Caco-2 (cell line): ENCODE measurements around the gene BMP6. TPM values are rescaled to one million over a fixed set of nuclear protein-coding genes. Genes with fewer than 3 reads are reported as not detected.

Source experiments
- BruUV-seq: library from RNA; stranded (reverse); fragments of 400-500 nt; replicated peaks from 2 replicates; lab custom pipeline; 2021; lab: Mats Ljungman, UMichigan
- CTCF ChIA-PET: fragments of 300-600 bp; sonication (Branson Sonifier 250); formaldehyde crosslinking; loops from one replicate; lab custom pipeline; 2022; ENCODE audit warnings: antibody characterized with exemption; lab: Charles Lee
- POLR2A ChIA-PET: fragments of 300-600 bp; sonication (Branson Sonifier 250); formaldehyde crosslinking; loops from one replicate; lab custom pipeline; 2022; ENCODE audit warnings: antibody characterized with exemption; lab: Charles Lee
- DNase-seq, 2 experiments: peaks; one replicate each; pipeline versions ENCODE4 v3.0.0 to v3.0.0-alpha.2; 2020 to 2022
- H3K27me3 ChIP-seq: replicated peaks from 2 replicates; pipeline ENCODE4 v1.6.0; 2011; ENCODE audit warnings: low read length; ENCODE audit not compliant: control insufficient read depth, insufficient read depth
- H3K36me3 ChIP-seq: 2 replicates; pipeline ENCODE4 v1.5.1; 2011; ENCODE audit warnings: low read length; ENCODE audit not compliant: control insufficient read depth, insufficient read depth
- H3K4me1 ChIP-seq: fragments of 250-450 bp; sonication (Bioruptor Pico); 2 replicates; pipeline ENCODE4 v1.5.1; 2020; ENCODE audit warnings: mild to moderate bottlenecking
- H3K4me3 ChIP-seq: 2 replicates; pipeline ENCODE4 v1.5.1; 2011; ENCODE audit warnings: low read depth, mild to moderate bottlenecking, control low read depth, low read length
- H3K9me3 ChIP-seq: fragments of 250-450 bp; sonication (Bioruptor Pico); 2 replicates; pipeline ENCODE4 v1.5.1; 2020; ENCODE audit warnings: mild to moderate bottlenecking, moderate library complexity
- H3K27ac Mint-ChIP-seq: one replicate; pipeline ENCODE4 v1.8.0; 2022; ENCODE audit warnings: mixed read lengths; ENCODE audit not compliant: unreplicated experiment
- H3K27me3 Mint-ChIP-seq: one replicate; pipeline ENCODE4 v1.8.0; 2022; ENCODE audit warnings: mixed read lengths; ENCODE audit not compliant: insufficient read depth, unreplicated experiment
- H3K36me3 Mint-ChIP-seq: one replicate; pipeline ENCODE4 v1.8.0; 2022; ENCODE audit warnings: mild to moderate bottlenecking, mixed read lengths; ENCODE audit not compliant: insufficient read depth, unreplicated experiment
- H3K4me1 Mint-ChIP-seq: one replicate; pipeline ENCODE4 v1.8.0; 2022; ENCODE audit warnings: low read depth, mixed read lengths; ENCODE audit not compliant: unreplicated experiment
- H3K4me3 Mint-ChIP-seq: one replicate; pipeline ENCODE4 v1.8.0; 2022; ENCODE audit warnings: mild to moderate bottlenecking, moderate library complexity, mixed read lengths; ENCODE audit not compliant: unreplicated experiment
- H3K9me3 Mint-ChIP-seq: one replicate; pipeline ENCODE4 v1.8.0; 2022; ENCODE audit warnings: mixed read lengths; ENCODE audit not compliant: unreplicated experiment
- CTCF ChIP-seq, 2 experiments: fragments of 200-600 bp in 1 of 2; IDR thresholded peaks; 1 replicate in 1 of 2; 2 replicates in 1 of 2; pipeline versions ENCODE4 v1.5.1 to v1.8.0; 2011 to 2022; ENCODE audit warnings: antibody characterized with exemption in 1 of 2, control low read depth in 1 of 2, inconsistent platforms in 1 of 2, low read depth in 1 of 2, low read length in 1 of 2, mild to moderate bottlenecking in 1 of 2, moderate library complexity in 1 of 2; ENCODE audit not compliant: insufficient read depth in 1 of 2, severe bottlenecking in 1 of 2, unreplicated experiment in 1 of 2
- intact Hi-C: fragments of 100-400 bp; cut with micrococcal nuclease; formaldehyde crosslinking; loops from one replicate; pipeline ENCODE4 v1.10.0; 2022; ENCODE audit not compliant: unreplicated experiment
- total RNA-seq: library from RNA; stranded (reverse); gene quantifications from 2 replicates; pipeline ENCODE4 v1.2.3, GENCODE V29; 2022

The BMP6 gene
- total RNA-seq, 1 experiment from 2014 or later: 0.61 TPM

- ChIA-PET CTCF (interaction anchor here (1.0 to 1.1 kb wide), 2 partner anchors 91 to 192 kb away, joined by 3 read pairs; no protein-coding TSS in a partner anchor), POLR2A (no interaction called here)
- H3K27me3 ChIP-seq: no peaks in the 10 kb centered on the region
- Mint-ChIP-seq H3K27ac (no peak overlapping the region), H3K9me3 (no peaks in the 10 kb centered on the region), H3K4me1 (no peaks in the 10 kb centered on the region), H3K36me3 (no peaks in the 10 kb centered on the region), H3K27me3 (no peaks in the 10 kb centered on the region), H3K4me3 (no peak overlapping the region)
- no peaks in the 10 kb centered on the region for H3K36me3 ChIP-seq
- no peak for DNase-seq
- H3K9me3 ChIP-seq: no peaks in the 10 kb centered on the region
- intact Hi-C loops: loop anchor here (5.0 to 10.0 kb wide), 2 partner anchors 77 to 190 kb away; partner anchors contain the start of gene BMP6
- no peaks in the 10 kb centered on the region; the same call in 1 of the 2 replicates for H3K4me1 ChIP-seq
- TF ChIP-seq CTCF (IDR thresholded peaks at IDR 0.05; ENCODE audit: insufficient read depth in 1 of 2, low read depth in 1 of 2, low read length in 1 of 2, severe bottlenecking in 1 of 2, unreplicated experiment in 1 of 2): no peak
- BruUV-seq: no TSS peak
- no peak overlapping the region for H3K4me3 ChIP-seq
These were observed 189.3 kb downstream of the BMP6 start for GRCh38 chr6:7914991-7915789.

DNA sequence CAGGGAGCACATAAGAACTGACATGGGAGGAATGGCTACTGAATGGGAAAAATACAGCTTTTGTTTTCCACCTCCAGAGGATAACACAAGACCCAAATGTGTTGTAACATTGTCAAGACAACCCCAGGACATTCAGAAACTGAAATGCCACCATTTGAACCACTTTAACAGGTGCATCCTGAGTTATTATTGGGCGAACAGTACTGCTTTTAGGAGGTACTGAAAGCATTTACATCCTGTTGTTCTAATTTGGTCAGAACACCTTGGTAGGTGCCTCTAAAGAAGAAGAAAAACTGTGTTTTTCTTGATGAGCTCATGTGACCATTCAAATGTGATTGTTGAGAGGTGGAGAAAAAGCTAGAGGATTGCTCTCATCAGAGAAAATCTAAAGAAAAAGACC is 191.1 kb downstream of the BMP6 start:
- no peaks in the 10 kb centered on the region for H3K4me1 Mint-ChIP-seq
- no peaks in the 10 kb centered on the region for H3K27me3 Mint-ChIP-seq
- no TSS peak for BruUV-seq
- ChIA-PET POLR2A (no interaction called here), CTCF (no interaction called here)
- no peaks in the 10 kb centered on the region for H3K27me3 ChIP-seq
- no peak overlapping the region for H3K4me3 ChIP-seq
- DNase-seq: no peak
- intact Hi-C loops: loop anchor here (10.0 kb wide), 1 partner anchor 192 kb away; the partner anchor contains the start of gene BMP6
- no peaks in the 10 kb centered on the region for H3K36me3 Mint-ChIP-seq
- H3K9me3 ChIP-seq: no peaks in the 10 kb centered on the region
- H3K27ac Mint-ChIP-seq: no peak overlapping the region
- no peak for TF ChIP-seq CTCF (IDR thresholded peaks at IDR 0.05; ENCODE audit: insufficient read depth in 1 of 2, low read depth in 1 of 2, low read length in 1 of 2, severe bottlenecking in 1 of 2, unreplicated experiment in 1 of 2)
- H3K4me1 ChIP-seq: no peaks in the 10 kb centered on the region
- no peak overlapping the region for H3K4me3 Mint-ChIP-seq
- no peaks in the 10 kb centered on the region for H3K9me3 Mint-ChIP-seq
- H3K36me3 ChIP-seq: no peaks in the 10 kb centered on the region

- intact Hi-C loops: loop anchor here (10.0 kb wide), 1 partner anchor 193 kb away; the partner anchor contains the start of gene BMP6
- H3K36me3 ChIP-seq: no peaks in the 10 kb centered on the region
- H3K36me3 Mint-ChIP-seq: no peaks in the 10 kb centered on the region
- no peaks in the 10 kb centered on the region for H3K9me3 Mint-ChIP-seq
- H3K27me3 ChIP-seq: no peaks in the 10 kb centered on the region
- DNase-seq: no peak
- no peak for TF ChIP-seq CTCF (IDR thresholded peaks at IDR 0.05; ENCODE audit: insufficient read depth in 1 of 2, low read depth in 1 of 2, low read length in 1 of 2, severe bottlenecking in 1 of 2, unreplicated experiment in 1 of 2)
- no peaks in the 10 kb centered on the region for H3K4me1 Mint-ChIP-seq
- ChIA-PET POLR2A (no interaction called here), CTCF (no interaction called here)
- H3K4me3 Mint-ChIP-seq: no peak overlapping the region
- H3K27me3 Mint-ChIP-seq: no peaks in the 10 kb centered on the region
- no peak overlapping the region for H3K27ac Mint-ChIP-seq
- no peak overlapping the region for H3K4me3 ChIP-seq
- BruUV-seq: no TSS peak
- no peaks in the 10 kb centered on the region for H3K4me1 ChIP-seq
- no peaks in the 10 kb centered on the region for H3K9me3 ChIP-seq
These were observed 191.8 kb downstream of the BMP6 start for GRCh38 chr6:7917729-7918128.
